NK-92 (cell line): Measurements from ENCODE around the gene RYR3.

ENCODE experiments used
- DNase-seq: peaks from one replicate; lab custom pipeline; 2025; ENCODE audit not compliant: unreplicated experiment; lab: John Stamatoyannopoulos, UW

The RYR3 gene

GRCh38 chr15:33500432-33501195 is 189.8 kb downstream of the RYR3 start:
- no peak for DNase-seq

- DNase-seq = no peak
These were observed 192.9 kb downstream of the RYR3 start for GRCh38 chr15:33503681-33504080.

- no peak for DNase-seq
These were observed 196.1 kb downstream of the RYR3 start for GRCh38 chr15:33506781-33507296.

- DNase-seq = no peak
These were observed 197.9 kb downstream of the RYR3 start for GRCh38 chr15:33508703-33509102.

GRCh38 chr15:33515121-33515520 is 204.4 kb downstream of the RYR3 start:
- DNase-seq = no peak

GRCh38 chr15:33516563-33516962 is 205.8 kb downstream of the RYR3 start:
- DNase-seq = no peak

- no peak for DNase-seq
These were observed 207.2 kb downstream of the RYR3 start for GRCh38 chr15:33517944-33518343.

GRCh38 chr15:33518421-33518820 is 207.7 kb downstream of the RYR3 start:
- DNase-seq = no peak

GRCh38 chr15:33524274-33524673 is 213.5 kb downstream of the RYR3 start:
- DNase-seq = no peak

- no peak for DNase-seq
These were observed 215.8 kb downstream of the RYR3 start for GRCh38 chr15:33526532-33526931.

GRCh38 chr15:33533197-33533596 is 222.4 kb downstream of the RYR3 start:
- DNase-seq = no peak

GRCh38 chr15:33534642-33535041 is 223.9 kb downstream of the RYR3 start:
- no peak for DNase-seq

- no peak for DNase-seq
These were observed 224.4 kb downstream of the RYR3 start for GRCh38 chr15:33535135-33535534.

GRCh38 chr15:33539825-33540573 is 229.2 kb downstream of the RYR3 start:
- DNase-seq = no peak

- no peak for DNase-seq
These were observed 233.2 kb downstream of the RYR3 start for GRCh38 chr15:33543957-33544356.

GRCh38 chr15:33545866-33546265 is 235.1 kb downstream of the RYR3 start:
- no peak for DNase-seq

GRCh38 chr15:33547876-33548275 is 237.1 kb downstream of the RYR3 start:
- DNase-seq = no peak

- DNase-seq = no peak
These were observed 241.1 kb downstream of the RYR3 start for GRCh38 chr15:33551860-33552259.

- no peak for DNase-seq
These were observed 242.4 kb downstream of the RYR3 start for GRCh38 chr15:33553157-33553556.

- DNase-seq = no peak
These were observed 248.6 kb downstream of the RYR3 start for GRCh38 chr15:33559207-33559890.

- no peak for DNase-seq
These were observed 250.6 kb downstream of the RYR3 start for GRCh38 chr15:33561407-33561806.

- DNase-seq = no peak
These were observed 251.2 kb downstream of the RYR3 start for GRCh38 chr15:33561967-33562366.
